Fibroblast of skin of left quadriceps (primary cell): Measurements from ENCODE around the gene TENM4.
"Not testable (repeated sequence)": the region's sequence is repeated elsewhere in the genome, so short reads cannot be mapped to it uniquely, and the experiment has no call there.

Experiments
- DNase-seq, 2 experiments: peaks; one replicate each; pipeline ENCODE4 v3.0.0-alpha.2; 2013; ENCODE audit warnings: low read depth in 2 of 2

The TENM4 gene

DNA sequence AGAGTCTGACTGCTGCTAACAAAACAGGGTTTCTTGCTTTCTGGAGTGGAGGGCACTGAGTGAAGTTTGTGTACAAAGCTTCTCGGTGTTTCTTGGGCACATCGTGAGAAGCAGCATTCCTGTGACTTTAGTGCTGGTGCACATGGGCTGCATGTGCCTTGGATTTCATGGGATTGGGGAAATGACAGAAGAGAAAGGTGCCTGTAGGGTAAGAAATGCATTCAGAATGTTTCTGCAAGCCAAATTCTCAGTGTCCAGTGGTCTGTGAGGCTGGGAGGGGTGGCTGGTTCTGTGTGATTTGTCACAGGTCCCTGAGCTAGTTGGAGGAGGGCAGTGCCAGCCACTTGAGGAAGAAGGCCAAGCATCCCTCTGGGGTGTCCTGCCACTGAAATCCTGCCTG lies 462.0 kb downstream of the TENM4 start:
- no peak for DNase-seq

DNA sequence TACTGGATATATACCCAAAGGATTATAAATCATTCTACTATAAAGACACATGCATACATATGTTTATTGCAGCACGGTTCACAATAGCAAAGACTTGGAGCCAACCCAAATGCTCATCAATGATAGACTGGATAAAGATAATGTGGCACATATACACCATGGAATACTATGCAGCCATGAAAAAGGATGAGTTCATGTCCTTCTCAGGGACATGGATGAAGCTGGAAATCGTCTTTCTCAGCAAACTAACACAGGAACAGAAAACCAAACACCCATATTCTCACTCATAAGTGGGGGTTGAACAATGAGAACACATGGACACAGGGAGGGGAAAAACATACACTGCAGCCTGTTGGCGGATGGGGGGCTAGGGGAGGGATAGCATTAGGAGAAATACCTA lies 463.0 kb downstream of the TENM4 start:
- not testable (repeated sequence) for DNase-seq

DNA sequence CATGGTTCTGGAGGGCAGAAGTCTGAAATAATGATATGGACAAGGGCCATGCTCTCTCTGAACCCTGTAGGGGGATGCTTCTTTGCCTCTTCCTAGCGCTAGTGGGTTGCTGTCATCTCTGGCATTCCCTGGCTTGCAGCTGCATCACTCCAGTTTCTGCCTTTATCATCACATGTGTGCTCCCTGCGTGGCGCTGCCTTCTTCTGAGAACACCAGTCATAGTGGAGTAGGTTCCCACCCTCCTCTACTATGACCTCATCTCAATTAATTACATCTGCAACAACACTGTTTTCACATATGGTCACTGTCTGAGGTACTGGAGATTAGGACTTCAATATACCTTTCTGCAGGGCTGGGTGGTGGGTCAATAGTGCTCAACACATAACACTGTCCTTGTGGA lies 463.8 kb downstream of the TENM4 start:
- DNase-seq: no peak

DNA sequence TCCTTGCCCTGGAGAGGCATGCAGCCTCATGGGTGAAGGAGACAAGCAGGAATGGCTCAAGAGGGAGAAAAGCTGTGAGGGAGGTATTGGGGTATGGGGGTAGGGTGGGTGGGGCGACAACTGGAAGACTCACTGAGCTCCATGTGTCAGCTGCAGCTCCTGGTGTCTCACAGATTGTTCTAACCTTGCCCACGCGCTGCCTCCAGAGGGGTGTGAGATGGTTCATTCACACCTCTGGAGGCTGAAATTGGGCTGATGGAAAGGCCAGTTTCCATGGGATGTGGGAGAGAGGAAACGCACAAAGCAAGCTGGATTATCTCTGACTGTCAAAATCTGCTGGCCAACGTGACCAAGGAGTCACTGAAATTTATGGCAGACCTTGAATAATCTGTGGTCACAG lies 465.7 kb downstream of the TENM4 start:
- no peak for DNase-seq

DNA sequence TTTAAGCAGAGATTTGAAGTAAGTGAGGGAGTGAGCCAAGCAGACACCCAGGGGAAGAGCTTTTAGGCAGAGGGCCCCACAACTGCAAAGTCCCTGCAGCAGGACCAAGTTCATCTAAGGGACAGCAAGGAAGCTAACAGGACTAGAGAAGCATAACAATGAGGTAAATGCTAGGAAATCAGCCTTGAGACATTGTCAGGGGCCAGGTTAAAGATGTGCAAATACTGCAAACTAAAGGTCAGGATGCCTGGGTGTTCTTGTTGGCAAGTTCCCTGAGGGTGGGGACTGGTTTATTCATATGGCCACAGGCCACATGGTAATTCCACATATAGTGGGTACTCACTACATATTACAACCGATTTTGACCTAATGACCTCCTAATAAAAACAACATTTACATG lies 467.0 kb downstream of the TENM4 start:
- DNase-seq: no peak

DNA sequence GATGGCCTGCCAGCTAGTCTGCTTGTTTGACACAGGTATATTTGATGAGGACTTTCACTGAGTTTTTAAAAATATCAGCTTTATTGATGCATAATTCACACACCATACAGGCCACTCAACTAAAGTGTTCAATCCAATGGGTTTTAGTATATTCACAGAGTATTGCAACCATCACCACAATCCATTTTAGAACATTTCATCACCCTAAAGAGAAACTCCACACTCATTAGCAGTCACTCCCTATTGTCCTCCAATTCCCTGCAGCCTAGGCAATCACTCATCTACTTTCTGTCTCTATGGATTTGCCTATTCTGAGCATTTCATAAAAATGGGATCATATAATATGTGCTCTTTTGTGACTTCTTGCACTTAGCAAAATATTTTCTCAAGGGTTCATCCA lies 468.2 kb downstream of the TENM4 start:
- DNase-seq: no peak

DNA sequence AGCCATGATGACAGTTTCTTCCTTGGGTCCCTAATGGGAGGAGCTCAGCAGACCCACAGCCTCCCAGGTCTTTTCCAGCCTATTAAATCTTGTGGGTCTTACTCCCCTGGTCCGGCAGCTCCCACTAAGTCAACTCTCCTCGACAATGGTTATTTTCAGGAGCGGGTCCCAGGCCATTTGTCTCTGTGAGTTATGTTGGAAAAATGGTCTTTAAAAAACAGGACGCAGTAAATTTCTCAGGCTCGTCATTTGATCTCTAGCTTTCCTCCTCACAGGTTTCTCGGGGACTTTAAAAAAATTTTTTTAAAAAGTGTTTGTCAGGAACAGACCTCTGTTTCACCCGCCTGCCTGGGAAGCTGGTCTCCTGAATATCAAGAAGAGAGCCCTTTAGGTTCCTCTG lies 468.7 kb downstream of the TENM4 start:
- no peak for DNase-seq

DNA sequence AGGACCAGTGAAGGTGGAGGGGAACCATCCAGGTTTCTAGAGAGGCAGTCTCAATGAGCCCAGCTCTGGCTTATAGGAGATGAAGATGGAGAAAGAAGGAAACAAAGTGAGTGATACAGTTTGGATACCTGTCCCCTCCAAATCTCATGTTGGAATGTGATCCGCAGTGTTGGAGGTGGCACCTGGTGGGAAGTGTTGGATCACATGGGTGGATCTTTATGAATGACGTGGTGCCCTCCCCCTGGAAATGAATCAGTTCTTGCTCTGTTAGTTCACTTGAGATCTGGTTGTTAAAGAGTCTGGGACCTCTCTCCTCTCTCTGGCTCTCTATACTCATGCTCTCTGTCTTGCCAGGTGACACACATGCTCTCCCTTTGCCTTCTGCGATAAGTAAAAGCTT lies 473.0 kb downstream of the TENM4 start:
- DNase-seq: no peak

DNA sequence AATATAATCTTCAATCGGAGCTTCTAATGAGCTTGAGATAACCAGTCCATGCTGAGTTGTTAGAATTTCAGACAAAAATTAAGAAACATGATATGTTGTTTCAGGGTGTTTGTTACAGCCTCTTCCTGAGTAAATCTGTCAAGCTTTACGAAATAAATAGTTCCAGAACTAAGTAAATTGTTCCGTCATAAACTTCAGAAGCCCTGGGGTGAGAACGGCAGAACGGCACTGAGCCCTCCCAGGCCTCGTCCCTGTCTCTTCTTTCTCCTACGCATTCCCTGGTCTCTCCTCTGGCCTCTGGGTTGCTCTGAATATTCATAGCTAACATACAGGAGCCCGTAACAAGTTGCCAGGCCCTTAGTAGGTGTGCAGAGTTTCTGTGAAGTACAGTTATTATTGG lies 475.4 kb downstream of the TENM4 start:
- DNase-seq: no peak

DNA sequence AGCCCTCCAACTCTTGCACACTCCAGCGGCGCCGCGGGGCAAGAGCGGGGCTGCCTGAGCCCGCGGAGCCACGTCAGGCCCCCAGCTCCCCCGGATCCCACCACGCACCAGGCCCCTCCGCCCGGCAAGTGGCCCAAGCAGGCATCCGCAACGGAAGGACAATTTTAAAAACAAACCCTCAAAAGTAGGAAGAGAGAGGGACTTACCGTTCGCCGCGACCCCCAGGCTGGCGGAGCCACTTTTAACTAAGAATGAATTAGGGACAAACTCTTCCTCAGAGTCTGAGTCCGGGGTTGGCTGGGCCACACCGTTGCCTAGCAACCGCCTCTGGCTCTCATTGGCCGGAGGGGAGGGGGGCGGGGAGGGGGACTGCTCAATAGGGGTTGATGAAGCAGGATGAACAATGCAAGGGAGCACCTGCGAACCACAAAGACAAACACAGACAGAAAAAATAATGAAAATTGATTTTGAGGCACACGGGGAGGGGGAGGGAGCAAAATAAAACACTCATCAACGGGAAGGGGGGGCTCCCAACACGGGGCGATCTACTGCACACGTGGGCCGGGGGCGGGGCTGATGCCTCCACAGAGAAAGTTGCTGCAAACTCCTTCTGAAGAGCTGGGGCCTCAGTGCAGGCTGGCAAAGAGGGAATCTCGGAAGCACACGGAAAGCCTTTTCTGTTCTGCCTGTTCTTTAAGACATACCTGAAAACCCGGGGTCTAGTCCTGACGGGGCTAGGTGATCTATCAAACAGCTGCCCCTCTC lies 478.7 kb downstream of the TENM4 start:
- peak; percentile 20 to 22 for DNase-seq

DNA sequence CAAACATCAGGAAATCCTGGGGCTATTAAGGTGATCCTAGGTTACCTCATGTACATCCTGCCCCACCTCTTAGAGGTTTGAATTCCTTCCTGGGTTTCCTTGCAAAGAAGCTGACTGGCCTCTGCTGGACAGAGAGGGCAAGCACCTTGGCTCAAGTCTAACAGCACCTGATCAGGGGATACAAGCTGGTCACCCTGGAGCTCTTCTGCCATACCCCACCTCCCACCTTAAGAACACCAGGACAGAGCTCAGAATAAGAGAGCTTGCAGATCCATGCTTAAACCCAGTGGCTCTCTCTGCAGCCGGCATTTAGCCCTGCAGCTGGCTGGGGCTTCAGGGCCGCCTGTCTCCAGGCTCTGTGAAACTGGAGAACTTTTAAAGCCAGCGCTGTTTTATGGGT lies 479.6 kb downstream of the TENM4 start:
- DNase-seq: no peak

DNA sequence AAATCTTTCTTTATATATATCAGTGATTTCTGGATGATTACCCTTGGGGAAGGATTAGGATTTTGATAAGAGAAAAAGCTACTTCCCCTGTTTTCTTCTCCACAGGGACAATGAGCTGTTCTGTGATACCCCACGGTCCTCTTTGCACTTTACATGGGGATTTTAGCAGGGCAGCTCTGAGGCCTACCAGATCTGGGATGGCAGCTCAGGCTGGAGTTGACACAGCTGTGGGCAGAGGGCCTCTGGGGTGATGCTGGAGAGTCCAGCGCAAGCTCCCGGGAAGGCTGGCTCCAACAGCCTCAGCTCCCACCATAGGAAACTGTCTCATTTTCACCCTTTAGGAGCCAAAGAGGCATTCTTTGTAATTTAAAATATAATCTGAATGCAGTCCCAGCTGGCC lies 482.4 kb downstream of the TENM4 start:
- no peak for DNase-seq

DNA sequence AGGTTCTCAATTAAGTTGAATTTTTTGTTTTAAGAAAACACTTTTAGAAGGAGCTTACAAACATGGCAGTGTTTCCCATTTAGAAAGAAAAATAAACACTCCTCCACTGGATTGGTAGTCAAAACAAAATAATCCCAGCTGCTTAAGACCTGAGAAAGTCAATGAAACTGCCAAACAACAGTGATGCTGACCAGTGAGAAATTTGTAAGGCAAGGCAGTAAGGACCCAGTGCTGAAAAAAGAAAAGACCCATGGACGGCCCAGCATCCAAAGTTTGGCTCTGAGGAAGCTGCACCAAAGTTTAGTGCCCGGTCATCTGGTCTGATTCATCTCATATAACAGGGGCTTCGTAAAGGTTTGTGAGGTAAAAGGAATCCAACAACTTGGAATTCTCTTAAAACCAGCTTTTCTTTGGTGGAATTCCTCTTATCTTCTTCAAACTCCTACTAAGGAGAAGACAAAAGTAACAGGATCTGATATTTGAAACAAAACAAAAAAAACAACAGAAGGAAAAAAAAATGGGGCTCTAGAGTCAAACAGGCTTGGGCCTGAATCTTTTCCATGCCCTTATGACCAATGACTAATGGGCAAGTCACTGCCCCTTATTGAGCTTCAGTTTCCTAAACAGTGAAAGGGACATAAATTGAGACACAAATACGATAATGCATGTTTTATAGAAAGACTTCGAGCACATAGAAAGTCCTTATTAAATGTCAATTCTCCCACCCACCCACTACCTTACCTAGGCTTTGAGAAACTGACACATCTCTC lies 483.2 kb downstream of the TENM4 start:
- DNase-seq: no peak

DNA sequence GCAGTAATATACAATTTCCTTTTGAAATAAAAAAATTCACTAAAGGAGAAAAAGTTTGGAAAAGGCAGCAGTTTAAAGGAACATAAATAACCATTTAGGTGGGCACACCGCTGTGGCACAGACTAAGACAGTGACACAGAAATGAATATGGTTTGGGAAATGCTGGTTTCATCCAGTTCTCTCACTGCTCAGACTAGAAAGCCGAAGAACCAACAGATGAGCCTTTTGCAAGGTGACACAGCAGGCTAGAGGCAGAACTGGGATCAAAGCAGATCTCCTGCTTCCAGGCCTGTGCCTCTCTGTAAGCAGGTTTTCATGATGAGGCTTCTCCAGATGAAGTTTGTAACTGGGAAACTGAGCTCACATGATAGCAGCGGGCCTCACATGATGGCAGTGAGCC lies 486.1 kb downstream of the TENM4 start:
- DNase-seq: no peak

DNA sequence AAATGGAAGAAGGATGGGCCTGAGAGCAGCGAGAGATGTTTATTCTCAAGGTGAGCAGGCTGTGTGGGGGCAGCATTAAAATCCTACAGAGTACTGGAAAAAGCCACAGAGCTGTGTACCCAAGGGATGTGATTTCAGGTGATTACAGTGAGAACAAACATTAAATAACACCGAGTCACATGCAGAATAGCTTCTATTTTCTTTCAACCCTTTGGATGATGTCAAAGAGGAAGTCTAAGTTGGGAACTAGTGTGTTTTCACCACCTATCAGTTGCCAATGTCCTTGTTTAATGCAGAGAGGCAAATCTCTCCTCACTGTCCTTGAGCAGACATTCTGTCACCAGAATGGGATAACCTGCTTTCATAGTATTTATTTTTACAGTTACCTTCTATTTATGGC lies 486.6 kb downstream of the TENM4 start:
- no peak for DNase-seq

DNA sequence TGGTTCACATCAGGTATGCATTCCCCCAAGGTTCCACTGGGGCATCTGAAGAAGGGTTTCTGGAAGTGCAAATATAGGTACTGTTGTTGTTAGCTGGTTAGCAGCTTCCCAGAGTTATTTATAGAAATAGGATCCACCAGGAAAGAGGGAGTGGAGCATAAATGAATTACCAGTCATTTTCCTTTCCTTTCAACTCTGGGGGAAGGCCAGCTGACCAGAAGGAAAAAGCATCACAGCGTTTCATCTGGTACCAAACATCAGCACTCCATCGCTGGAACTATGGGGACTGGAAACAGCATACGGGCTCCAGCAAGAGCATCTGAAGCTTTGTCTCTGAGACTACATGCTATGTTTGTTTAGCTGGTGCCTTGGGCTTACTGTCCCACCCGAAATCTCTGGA lies 487.9 kb downstream of the TENM4 start:
- DNase-seq: peak in 1 of 2 experiments; percentile 3

DNA sequence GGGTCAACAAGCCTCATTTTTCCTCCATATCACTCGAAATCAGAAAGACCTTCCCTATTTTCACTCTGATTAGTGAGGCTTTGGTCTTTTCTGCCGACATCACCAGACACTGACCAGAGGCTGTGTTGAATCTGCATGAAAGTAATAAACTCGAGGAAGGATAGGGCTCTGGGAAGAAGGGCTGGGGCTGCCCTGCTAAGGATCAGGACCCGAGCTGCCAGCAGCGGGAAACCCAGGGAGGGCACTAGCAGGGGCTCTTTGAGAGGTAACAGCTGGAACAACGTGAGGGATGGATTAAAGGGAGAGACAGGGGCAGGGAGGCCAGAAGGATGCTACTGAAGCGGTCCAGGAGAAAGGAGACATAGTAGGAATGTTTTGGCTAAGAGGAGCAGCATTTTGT lies 488.7 kb downstream of the TENM4 start:
- DNase-seq: no peak

DNA sequence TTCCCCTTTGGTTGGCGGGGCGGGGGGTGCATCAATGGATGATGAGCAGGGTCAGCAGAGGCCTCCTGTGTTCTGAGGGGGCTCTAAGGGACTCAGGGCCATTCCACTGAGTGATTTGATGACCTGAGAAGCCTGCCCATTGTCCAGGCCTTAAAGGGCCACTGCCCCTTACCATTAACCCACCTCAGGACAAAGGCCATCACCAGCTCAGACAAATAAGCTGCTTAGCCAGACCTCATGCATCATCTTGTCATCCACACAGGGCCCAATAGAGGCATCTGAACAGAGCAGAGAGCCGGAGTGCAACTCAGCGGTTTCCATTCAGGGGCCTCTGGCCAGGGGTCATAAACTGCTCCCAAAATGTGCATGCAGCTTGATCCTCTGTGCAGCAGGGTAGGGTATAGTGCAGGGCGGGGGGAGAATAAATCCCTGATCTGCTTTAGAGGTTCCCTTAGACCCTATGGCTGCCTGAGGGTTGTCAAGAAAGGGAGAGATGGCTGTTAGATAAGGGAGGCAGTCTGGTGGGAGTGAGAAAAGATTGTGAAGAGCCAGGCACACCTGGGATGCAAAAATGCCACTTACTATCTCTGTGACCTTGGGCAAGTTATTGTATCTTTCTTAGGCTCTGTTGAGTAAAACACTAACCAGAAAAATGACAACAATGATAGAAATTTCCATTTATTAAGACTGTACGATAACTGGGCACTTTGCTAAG lies 490.7 kb downstream of the TENM4 start:
- no peak for DNase-seq

DNA sequence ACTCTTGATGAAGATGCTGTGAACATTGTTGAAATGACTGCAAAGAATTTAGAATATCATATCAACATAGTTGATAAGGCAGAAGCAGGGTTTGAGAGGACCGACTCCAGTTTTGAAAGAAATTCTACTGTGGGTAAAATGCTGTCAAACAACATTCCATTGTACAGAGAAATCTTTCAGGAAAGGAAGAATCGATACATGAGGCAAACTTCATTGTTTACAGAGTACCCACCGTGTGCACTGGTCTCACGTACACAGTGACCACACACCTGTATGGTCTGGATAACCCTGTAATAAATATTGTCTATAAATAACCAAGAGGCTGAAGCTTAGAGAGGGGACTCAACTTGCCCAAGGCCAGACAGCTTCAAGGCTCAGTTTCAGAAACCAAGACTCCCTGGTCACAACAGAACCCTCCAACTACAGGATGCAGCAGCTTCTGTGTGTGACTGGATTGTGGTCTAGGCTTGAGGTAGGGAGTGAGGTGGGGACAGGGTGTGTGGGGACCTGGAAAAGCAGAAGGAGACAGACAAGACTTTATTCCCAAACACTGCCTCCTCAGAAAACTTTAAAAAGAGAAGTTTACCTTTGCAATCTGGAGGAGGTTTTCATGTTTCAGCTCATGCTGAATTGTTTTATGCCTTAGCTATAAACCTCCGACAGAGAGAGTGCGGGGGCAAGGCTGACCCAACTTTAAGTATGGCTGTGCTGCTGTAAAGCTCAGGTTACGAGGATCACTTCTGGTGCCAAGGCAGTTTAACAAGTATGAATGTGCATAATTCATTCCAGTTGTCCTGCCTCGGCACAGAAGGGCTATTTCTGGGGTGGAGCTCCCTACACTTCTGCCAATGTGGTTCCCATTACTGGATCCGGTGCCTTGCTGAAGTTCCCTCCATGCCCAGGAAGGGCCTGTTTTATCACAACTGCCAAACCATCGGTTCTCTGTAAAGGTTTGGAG lies 493.6 kb downstream of the TENM4 start:
- DNase-seq: peak; percentile 51 to 56

DNA sequence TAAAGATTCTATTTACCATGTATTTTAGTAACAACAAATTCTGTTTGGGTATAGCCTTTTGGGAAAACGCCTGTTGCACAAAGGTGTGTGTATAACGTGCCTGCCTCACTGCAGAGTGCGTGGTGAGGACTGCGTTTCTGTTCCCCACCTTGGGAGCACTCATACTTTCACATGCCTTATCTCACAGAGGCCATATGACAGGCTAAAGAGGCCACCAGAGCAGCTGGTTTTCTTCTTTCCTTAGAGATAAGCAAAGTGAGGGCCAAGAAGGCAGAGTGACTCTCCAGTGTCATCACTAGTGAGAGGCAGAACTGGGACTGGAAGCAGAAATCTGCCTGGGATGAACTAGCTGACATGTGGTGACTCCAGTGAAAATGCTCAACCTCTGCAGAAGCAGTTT lies 497.0 kb downstream of the TENM4 start:
- DNase-seq: no peak

DNA sequence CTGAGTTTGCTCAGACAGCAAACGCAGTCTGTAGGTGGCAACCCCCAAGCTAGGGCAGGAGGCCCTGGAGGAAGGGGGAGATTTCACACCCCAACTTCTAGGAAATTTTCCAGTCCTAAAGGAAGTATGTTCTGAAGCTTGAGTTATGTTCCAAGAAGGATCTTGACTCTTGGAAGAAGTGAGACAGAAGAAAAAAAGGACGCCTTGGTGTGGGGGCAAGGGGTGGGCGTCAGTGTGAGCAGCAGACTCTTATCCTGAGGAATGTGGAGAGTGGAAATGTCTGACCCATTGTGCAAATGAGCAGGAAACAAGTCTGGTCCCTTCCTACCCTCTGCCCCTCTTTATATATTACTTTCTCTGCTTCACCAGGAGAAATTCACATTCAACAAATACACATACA lies 497.7 kb downstream of the TENM4 start:
- DNase-seq: no peak
